Activated T-cell treated with anti-CD3 and anti-CD28 coated beads for 48 hours (primary cell): ENCODE measurements around the gene TPBG.
"Not testable (repeated sequence)": the region's sequence is repeated elsewhere in the genome, so short reads cannot be mapped to it uniquely, and the experiment has no call there.

Source experiments
- DNase-seq: peaks from one replicate; pipeline ENCODE4 v3.0.0-alpha.2; 2020; ENCODE audit warnings: low read depth

The TPBG gene

GRCh38 chr6:82374516-82374915 is 10.9 kb downstream of the TPBG start:
- DNase-seq, result no peak

- DNase-seq, result no peak
Observed at GRCh38 chr6:82376636-82377035, 13.0 kb downstream of the TPBG start.

GRCh38 chr6:82380566-82381185 is 17.1 kb downstream of the TPBG start:
- no peak for DNase-seq

- DNase-seq, result no peak
Observed at GRCh38 chr6:82381278-82381677, 17.7 kb downstream of the TPBG start.

GRCh38 chr6:82385102-82385501 is 21.5 kb downstream of the TPBG start:
- no peak for DNase-seq

GRCh38 chr6:82385546-82385945 is 21.9 kb downstream of the TPBG start:
- DNase-seq, result no peak

GRCh38 chr6:82385961-82386360 is 22.3 kb downstream of the TPBG start:
- no peak for DNase-seq

- not testable (repeated sequence) for DNase-seq
Observed at GRCh38 chr6:82394770-82395169, 31.2 kb downstream of the TPBG start.

GRCh38 chr6:82396964-82397751 is 33.5 kb downstream of the TPBG start:
- DNase-seq, result no peak

- no peak for DNase-seq
Observed at GRCh38 chr6:82397962-82398692, 34.5 kb downstream of the TPBG start.

- DNase-seq, result no peak
Observed at GRCh38 chr6:82408952-82409431, 45.4 kb downstream of the TPBG start.

GRCh38 chr6:82410151-82410648 is 46.6 kb downstream of the TPBG start:
- no peak for DNase-seq

- no peak for DNase-seq
Observed at GRCh38 chr6:82413868-82414267, 50.3 kb downstream of the TPBG start.

- DNase-seq, result no peak
Observed at GRCh38 chr6:82415820-82416219, 52.2 kb downstream of the TPBG start.

GRCh38 chr6:82416346-82416745 is 52.7 kb downstream of the TPBG start:
- DNase-seq, result no peak
